ENCODE data around the gene GPR17. TPM values are rescaled to one million over a fixed set of nuclear protein-coding genes. Genes with fewer than 3 reads are reported as not detected.

Gene GPR17
- total RNA-seq, 1 donor from 2014 or later: not detected

- Mint-ChIP-seq H3K27ac (no peak overlapping the region), H3K4me1 (no peaks in the 10 kb centered on the region), H3K9me3 (no peaks in the 10 kb centered on the region), H3K27me3 (ENCODE audit: low read depth) (peaks cover 7% of the 10 kb centered on the region), H3K36me3 (no peaks in the 10 kb centered on the region), H3K4me3 (no peak overlapping the region)
- no peak for DNase-seq (ENCODE audit: low spot score in 2 of 2, unreplicated experiment in 2 of 2)
- TF ChIP-seq CTCF (IDR thresholded peaks at IDR 0.05; ENCODE audit: unreplicated experiment): no peak
Measured at GRCh38 chr2:127626175-127626574, 19.8 kb upstream of the GPR17 start.

- Mint-ChIP-seq H3K9me3 (no peaks in the 10 kb centered on the region), H3K36me3 (no peaks in the 10 kb centered on the region)
- no peak for DNase-seq (ENCODE audit: low spot score in 2 of 2, unreplicated experiment in 2 of 2)
Measured at GRCh38 chr2:127626917-127627739, 18.8 kb upstream of the GPR17 start.

GRCh38 chr2:127627740-127628571, 18.0 kb upstream of the GPR17 start:
- Mint-ChIP-seq H3K36me3 (no peaks in the 10 kb centered on the region), H3K9me3 (no peaks in the 10 kb centered on the region), H3K27ac (no peak overlapping the region), H3K4me3 (no peak overlapping the region), H3K27me3 (ENCODE audit: low read depth) (peaks cover 6% of the 10 kb centered on the region), H3K4me1 (no peaks in the 10 kb centered on the region)
- no peak for DNase-seq (ENCODE audit: low spot score in 2 of 2, unreplicated experiment in 2 of 2)
- TF ChIP-seq CTCF (IDR thresholded peaks at IDR 0.05; ENCODE audit: unreplicated experiment): no peak

More at GRCh38 chr2:127626917-127627739, 18.8 kb upstream of the GPR17 start:
- Mint-ChIP-seq H3K27ac (no peak overlapping the region), H3K27me3 (ENCODE audit: low read depth) (peaks cover 6% of the 10 kb centered on the region), H3K4me1 (no peaks in the 10 kb centered on the region), H3K4me3 (no peak overlapping the region)
- TF ChIP-seq CTCF (IDR thresholded peaks at IDR 0.05; ENCODE audit: unreplicated experiment): no peak

GRCh38 chr2:127628767-127629614, 17.0 kb upstream of the GPR17 start:
- H3K27me3 Mint-ChIP-seq (ENCODE audit: low read depth): peaks cover 6% of the 10 kb centered on the region
- no peak overlapping the region for H3K4me3 Mint-ChIP-seq
- H3K9me3 Mint-ChIP-seq: no peaks in the 10 kb centered on the region
- no peak for DNase-seq (ENCODE audit: low spot score in 2 of 2, unreplicated experiment in 2 of 2)
- no peaks in the 10 kb centered on the region for H3K36me3 Mint-ChIP-seq
- TF ChIP-seq CTCF (IDR thresholded peaks at IDR 0.05; ENCODE audit: unreplicated experiment): no peak
- no peak overlapping the region for H3K27ac Mint-ChIP-seq
- H3K4me1 Mint-ChIP-seq: no peaks in the 10 kb centered on the region

- TF ChIP-seq CTCF (IDR thresholded peaks at IDR 0.05; ENCODE audit: unreplicated experiment): no peak
- H3K27me3 Mint-ChIP-seq (ENCODE audit: low read depth): peaks cover 6% of the 10 kb centered on the region
- no peak for DNase-seq (ENCODE audit: low spot score in 2 of 2, unreplicated experiment in 2 of 2)
- H3K9me3 Mint-ChIP-seq: no peaks in the 10 kb centered on the region
- no peaks in the 10 kb centered on the region for H3K36me3 Mint-ChIP-seq
- no peaks in the 10 kb centered on the region for H3K4me1 Mint-ChIP-seq
- H3K4me3 Mint-ChIP-seq: no peak overlapping the region
- no peak overlapping the region for H3K27ac Mint-ChIP-seq
Measured at GRCh38 chr2:127629637-127630036, 16.3 kb upstream of the GPR17 start.

All from mesothelial cell of epicardium (in vitro differentiated cells).